Measurements from ENCODE around the gene CITED2.

DNA sequence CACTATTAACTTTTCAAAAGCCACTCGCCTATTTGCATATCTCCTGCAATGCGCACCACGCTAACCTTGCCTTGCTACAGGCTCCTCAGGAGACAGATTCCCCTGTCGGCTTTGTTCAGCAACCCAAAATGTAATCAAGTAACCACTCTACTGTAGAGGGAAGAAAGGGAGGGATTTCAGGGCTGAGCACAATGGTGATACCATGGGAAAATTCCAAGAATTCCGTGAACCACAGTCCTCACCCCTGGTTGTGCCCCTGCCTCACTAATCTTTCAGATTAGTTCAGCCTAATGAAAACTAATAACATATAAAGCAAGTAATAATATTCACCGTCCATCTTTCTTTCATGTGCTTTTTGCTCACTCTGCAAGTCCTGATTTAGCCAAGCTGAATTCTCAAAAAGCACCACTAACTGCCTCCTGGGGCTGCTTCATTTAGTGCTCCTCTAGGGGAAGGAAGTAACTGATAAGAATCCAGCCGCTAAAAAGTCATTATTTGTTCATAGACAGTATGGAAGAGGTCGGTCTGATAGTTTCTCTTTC, 6.6 kb downstream of the CITED2 start:
- no peak for TF ChIP-seq SMC3 (IDR thresholded peaks at IDR 0.05; ENCODE audit: low read depth, low read length)
- no peak for TF ChIP-seq RAD21 (IDR thresholded peaks at IDR 0.05; ENCODE audit: low read length)
- TF ChIP-seq EZH2phosphoT487 (IDR thresholded peaks at IDR 0.05; ENCODE audit: borderline replicate concordance, low read depth) = no peak
- TF ChIP-seq CHD2 (IDR thresholded peaks at IDR 0.05; ENCODE audit: low read length, partially characterized antibody) = no peak
- no peak for TF ChIP-seq POLR2AphosphoS5 (IDR thresholded peaks at IDR 0.05; ENCODE audit: low read depth, low read length)
- TF ChIP-seq CTCF (IDR thresholded peaks at IDR 0.05) = no peak
- TF ChIP-seq SIN3A (IDR thresholded peaks at IDR 0.05; ENCODE audit: borderline replicate concordance, low read depth, low read length) = no peak
- no peak for TF ChIP-seq EP300 (IDR thresholded peaks at IDR 0.05; ENCODE audit: borderline replicate concordance in 1 of 2, low read depth in 1 of 2, low read length in 1 of 2)
- no peak for TF ChIP-seq JUND (IDR thresholded peaks at IDR 0.05)
- no peak for TF ChIP-seq YY1 (IDR thresholded peaks at IDR 0.05; ENCODE audit: low read depth)
- no peak for TF ChIP-seq TCF12 (IDR thresholded peaks at IDR 0.05)
- no peak for TF ChIP-seq GABPA (IDR thresholded peaks at IDR 0.05; ENCODE audit: low read depth)
